ENCODE measurements around the gene SH3YL1.
"Not testable (repeated sequence)": the region's sequence is repeated elsewhere in the genome, so short reads cannot be mapped to it uniquely, and the experiment has no call there.

Gene SH3YL1

GRCh38 chr2:176917-177316 lies 86.9 kb downstream of the SH3YL1 start:
- no peak for DNase-seq

GRCh38 chr2:175880-176820 lies 87.7 kb downstream of the SH3YL1 start:
- no peak for DNase-seq

GRCh38 chr2:175161-175786 lies 88.6 kb downstream of the SH3YL1 start:
- DNase-seq, result no peak

- not testable (repeated sequence) for DNase-seq
Observed at GRCh38 chr2:172120-172519, 91.7 kb downstream of the SH3YL1 start.

- no peak for DNase-seq
Observed at GRCh38 chr2:169741-170140, 94.1 kb downstream of the SH3YL1 start.

Measured in fibroblast of skin of abdomen (primary cell).